GM19395 (cell line): Measurements from ENCODE around the gene PTPDC1.

Source experiments
- ATAC-seq: cut with Tn5 transposase; IDR thresholded peaks from one replicate; pipeline ENCODE4 v1.9.1; 2021; ENCODE audit warnings: mild to moderate bottlenecking, moderate library complexity; ENCODE audit not compliant: unreplicated experiment

The PTPDC1 gene

DNA sequence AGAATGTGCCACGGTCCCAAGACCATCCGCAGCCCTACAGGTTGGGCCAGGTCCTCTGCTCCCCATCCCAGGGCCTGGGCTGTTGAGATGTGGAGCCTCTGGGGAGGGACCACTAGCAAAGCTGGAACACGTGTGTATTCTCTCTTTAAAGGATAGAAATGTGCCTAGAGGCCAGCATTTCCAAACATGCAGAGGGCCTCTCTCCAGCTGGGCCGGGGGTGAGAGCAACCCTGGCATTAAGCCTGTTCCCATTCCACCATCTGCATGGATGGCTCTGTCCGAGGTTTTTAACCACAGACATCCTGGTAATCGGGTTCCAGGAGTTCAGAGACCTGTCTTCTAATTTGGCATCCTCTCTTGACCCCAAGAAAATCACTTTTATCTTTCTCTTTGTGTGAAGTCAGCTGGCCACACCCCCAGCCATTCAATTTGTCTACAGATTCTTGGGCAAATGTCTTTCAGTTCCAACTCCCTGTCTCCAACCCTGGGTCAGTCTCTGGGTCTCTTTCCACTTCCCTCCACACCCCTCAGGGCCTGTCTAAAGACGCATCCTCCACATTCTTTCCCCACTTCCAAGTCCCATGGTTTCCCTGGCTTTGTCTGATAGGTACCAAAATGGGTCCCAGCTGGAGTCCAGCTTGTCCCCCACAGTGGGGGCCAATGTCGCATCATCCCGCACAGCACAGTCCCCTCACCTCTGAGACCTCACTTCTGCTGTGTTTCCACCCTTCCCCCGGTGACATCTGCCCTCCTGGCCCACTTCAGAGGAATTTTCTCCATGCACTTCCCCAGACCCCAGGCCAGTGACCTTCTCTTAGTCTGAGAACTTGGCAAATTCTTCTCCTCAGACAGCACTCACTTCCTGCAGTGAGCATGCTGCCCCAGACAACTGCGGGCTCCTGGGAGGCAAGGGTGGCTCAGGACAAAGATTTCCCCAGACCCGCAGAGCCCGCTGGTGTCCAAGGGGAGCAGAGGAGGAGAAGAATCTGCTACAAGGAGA lies 56.8 kb downstream of the PTPDC1 start:
- no peak for ATAC-seq

DNA sequence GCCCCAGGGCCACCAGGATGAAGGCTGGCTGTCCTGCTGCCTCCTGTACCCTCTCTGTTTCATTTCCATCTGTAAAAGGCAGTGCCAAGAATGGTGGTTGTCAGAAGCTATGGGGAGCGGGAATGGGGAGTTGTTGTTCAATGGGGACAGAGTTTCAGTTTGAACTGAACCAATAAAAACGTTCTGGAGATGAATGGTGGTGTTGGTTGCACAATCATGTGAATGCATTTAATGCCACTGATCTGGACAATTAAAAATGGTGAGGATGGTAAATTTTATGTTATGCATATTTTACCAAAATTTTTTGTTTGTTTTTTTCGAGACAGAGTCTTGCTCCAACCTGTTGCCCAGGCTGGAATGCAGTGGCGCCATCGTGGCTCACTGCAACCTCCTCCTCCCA lies 58.1 kb downstream of the PTPDC1 start:
- ATAC-seq, result no peak

DNA sequence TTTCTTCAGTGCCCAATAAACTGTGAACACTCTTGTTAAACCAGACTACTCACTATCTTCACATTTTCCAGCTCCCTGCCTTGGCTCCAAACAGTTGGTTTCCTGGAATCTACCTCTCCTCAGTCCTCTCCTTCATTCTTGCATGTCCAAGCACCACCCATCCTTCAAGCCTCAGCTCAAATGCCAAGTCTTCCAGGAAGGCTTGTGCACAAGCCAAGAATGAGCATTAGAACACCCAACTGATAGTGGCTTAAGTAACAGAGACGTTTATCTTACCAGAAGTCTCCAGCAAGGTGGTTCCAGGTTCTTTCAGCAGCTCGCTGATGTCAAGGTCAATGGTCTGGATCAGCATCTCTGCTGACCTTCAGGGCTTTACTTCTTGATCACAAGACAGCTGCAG lies 60.1 kb downstream of the PTPDC1 start:
- no peak for ATAC-seq

DNA sequence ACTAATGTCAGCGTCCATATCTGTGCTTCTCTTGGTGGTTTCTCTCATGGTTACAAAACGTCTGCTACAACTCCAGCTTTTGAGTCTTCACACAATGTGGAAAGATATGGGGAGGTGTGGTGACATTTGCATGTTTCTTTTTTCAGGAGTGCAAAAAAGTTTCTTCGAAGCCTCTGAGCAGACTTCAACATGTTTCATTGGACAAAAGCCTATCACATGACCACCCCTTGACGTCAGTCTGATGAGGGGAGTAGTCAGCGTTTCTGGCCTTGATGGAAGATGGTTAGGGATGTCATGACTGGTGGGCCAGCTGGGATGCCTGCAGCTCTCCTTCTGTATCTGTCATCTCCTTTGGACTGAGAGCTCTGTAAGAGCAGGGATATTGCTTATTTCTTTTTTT lies 61.4 kb downstream of the PTPDC1 start:
- ATAC-seq, result no peak

DNA sequence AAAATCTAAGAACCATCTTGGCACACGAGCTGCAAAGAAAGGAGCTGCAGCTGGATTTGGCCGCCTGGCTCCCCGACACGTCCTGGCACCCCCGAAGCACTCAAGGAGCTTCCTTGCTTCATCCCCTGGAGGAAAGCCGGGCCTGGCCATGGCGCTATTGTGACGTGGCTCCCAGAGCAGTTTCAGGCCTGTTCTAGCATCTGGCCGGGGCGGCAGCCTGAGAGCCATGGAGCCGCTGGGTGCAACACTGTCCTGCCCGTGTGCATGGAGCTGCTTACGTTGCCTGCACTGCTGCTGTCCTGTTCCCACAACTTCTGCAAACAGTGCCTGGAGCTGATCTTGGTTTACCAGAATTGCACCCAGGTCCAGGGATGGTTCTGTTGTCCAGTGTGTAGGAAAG lies 63.5 kb downstream of the PTPDC1 start:
- ATAC-seq, result no peak

DNA sequence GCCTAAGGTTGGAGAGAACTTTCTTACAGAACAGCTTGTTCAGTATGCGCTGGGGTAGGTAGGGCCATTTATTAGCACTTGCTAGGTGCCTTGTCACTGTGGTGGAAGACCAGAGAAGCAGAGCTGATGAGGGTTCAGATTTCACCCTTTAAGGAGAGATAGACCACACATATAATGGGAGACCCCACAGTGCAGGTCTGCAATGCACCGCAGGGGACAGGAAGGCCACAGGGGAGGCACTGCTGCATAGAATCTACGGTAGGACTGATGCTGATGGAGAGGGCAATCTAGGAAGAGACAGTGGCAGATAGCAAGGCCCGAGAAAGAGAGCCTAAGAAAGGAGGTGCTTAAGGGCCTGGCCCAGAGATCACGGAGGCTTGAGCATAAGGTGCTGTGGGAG lies 64.2 kb downstream of the PTPDC1 start:
- ATAC-seq, result no peak

DNA sequence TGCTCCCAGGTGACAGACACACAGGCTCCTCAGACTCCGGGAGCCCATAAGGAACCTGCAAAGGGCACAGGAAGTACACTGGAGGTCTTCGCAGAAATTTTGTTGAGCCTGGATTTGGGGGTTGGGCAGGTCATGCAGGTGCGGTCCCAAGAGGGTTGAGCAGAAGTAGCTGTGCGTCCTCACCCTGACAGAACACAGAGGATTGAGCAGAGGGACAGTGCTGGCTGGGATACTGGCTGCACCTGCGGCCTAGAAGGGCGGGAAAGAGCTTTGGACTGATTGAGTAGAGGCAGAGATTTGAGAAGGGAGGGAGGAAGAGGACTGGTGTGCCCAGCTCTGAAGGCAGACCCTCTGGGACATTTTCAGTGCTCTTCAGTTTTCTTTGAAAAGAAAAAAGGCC lies 65.4 kb downstream of the PTPDC1 start:
- no peak for ATAC-seq

DNA sequence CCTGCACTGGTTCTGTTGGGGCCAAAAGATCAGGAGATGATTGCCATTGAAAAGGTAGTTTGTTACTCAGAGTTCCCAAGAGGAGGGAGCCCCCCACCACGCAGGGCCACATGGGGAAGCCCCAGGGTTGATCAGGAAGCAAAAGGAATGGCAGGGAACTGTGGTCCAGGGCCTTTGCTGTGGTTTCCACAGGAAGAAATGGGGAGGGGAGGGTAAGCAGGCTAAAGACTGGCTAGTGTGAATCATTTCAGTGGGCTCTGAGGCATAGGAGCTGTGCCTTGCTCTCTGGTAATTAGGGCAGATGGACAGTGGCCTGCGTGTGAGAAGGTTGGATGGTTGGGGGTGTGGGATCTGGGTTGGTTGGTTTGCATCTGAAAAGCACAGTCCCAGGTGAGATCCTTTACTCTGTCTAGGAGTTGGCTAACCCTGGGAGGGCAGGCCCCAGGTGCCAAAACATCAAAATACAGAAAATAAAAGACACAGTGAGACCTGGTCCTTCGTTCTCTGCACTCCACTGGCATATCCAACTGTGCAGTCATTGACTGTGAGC lies 66.1 kb downstream of the PTPDC1 start:
- ATAC-seq, result no peak

DNA sequence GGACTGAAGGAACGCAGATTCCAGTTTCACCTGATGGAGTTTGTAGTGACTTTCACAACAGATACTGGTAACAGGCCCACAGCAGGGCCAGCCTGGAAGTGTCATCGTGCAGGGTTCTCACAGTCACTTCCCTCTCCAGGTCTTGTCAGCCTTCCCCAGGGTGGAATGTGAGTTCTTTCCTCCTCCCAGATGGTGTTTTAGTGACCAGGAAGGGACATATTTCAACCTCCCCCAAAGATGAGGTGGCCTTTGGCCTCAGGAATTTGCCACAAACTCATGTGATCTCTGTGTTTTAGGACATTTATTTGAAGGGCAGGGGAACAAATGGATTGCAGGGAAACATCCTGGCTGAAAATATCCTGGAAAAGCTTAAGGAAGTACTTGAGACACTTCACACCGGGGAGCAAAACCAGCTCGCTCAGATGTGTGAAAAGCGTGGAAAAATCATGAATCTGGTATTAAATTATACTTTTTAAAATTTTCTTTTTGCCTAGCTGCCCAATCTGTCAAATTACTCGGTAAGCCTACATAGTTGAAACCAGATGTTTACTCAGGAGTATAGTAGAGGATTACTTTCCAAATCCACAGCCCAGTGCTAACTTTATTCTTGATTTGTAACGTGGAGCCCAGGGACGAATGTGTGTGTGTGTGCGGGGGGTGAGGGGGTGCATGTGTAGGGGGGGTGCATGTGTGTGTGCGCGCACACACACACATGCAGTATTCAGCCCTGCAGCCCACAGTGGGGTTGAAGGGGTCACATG lies 66.8 kb downstream of the PTPDC1 start:
- no peak for ATAC-seq

DNA sequence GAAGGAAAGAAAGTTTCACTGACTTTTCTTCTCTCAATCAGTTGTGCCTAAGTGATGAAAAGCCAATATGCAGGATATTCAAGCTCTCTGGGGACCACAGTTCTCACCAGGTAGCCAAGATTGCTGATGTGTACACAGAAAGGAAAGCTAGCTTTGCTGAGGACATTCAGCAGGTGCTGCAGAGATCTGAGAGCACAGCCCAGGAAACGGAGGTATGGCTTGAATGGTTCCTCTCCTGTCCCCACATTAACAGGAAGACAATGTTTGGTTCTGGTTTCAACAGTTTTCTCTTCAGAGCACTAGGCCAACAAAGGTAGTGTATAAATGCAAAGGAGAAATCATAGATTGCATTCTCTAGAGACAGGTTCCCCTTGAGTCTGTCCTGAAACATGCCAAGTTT lies 69.6 kb downstream of the PTPDC1 start:
- no peak for ATAC-seq

DNA sequence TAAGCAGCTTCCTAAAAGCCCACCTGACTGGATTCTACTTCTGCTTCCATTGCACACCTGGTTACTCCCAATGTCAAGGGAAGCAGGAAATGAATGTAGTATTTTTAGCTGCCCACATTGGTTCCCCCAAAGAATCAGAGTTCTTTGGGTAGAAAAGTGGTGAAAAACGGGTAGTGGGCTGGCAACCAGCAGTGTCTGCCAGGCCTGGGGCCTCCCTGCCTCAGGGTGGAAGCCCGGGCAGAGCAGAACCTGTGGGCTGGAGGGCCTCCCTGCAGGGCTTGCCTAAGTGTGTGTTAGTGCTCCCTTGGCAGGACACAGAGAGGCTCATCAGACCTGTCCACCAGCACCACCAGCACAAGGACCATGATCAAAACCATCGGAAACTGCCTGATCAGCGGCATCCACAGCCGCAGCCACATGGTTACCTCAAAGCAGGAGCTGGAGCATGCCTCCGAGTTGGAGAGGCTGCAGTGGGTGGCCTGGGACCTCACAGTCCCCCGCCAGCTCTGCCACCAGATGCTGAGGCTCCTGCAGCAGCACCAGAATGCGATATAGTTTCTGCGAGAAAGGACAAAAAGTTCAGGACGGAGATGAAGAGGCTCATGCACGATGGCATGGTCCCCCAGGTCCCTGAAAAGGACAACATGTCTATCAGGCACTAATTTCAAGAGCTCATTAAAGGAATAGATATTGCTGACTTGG lies 72.2 kb downstream of the PTPDC1 start:
- ATAC-seq, result no peak

DNA sequence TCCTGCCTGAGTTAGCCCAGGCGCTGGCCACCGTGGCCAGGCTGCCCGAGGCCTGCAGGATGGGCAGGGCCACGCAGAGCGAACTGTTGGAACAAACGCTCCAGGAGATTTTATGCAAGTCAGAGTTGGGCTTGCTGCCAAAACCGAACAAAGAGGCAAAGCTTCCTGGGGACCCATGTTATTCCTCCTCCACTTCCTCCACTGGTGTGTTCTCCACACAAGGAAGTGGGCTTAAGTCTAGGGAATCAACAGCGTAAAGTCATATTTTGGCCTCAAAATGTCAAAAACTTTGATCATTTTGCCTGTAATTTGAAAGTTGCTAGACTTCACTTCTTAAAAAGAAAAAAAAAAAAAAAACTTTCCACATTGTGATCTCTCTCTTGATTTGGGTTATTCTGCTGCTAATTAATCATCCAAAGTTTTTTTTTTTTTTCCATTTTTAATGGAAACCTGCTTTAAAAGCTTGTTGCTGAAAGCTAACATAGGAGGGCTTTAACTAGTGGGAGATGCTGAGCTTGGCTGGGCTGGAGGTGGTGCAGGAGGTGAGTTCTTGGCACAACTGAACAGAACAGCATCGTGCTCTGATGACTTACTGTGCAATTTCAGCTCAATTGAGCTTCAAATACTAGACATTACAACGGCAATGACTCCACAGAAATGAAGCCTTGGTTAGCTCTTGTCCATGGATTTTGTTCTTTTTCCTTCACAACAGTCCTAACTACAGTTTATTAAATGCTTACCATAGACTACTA lies 73.0 kb downstream of the PTPDC1 start:
- ATAC-seq, result no peak
